WTC11 (cell line): ENCODE measurements around the gene TUNAR. TPM values are rescaled to one million over a fixed set of nuclear protein-coding genes. Genes with fewer than 3 reads are reported as not detected.

ENCODE experiments used
- ATAC-seq: fragments of 200-7000 bp; cut with Tn5 transposase; 2 replicates; pipeline ENCODE4 v1.10.0; 2021; ENCODE audit warnings: mild to moderate bottlenecking, moderate library complexity
- CTCF ChIA-PET: fragments of 300-600 bp; sonication (Branson Sonifier 250); formaldehyde crosslinking; loops from one replicate; lab custom pipeline; 2021; ENCODE audit warnings: antibody characterized with exemption; lab: Charles Lee
- POLR2A ChIA-PET: fragments of 350-600 bp; sonication (Branson Sonifier 250); formaldehyde crosslinking; loops from one replicate; lab custom pipeline; 2021; ENCODE audit warnings: antibody characterized with exemption; lab: Charles Lee
- DNase-seq: peaks from one replicate; pipeline ENCODE4 v3.0.0; 2021; ENCODE audit warnings: low spot score
- H3K27ac Mint-ChIP-seq: 2 replicates; pipeline ENCODE4 v1.8.0; 2021; ENCODE audit warnings: mixed read lengths
- H3K27me3 Mint-ChIP-seq: 2 replicates; pipeline ENCODE4 v1.8.0; 2021; ENCODE audit warnings: low read depth, mild to moderate bottlenecking, moderate library complexity, mixed read lengths
- H3K36me3 Mint-ChIP-seq: 2 replicates; pipeline ENCODE4 v1.8.0; 2021; ENCODE audit warnings: mixed read lengths
- H3K4me1 Mint-ChIP-seq: 2 replicates; pipeline ENCODE4 v1.8.0; 2022; ENCODE audit warnings: mixed read lengths
- H3K4me3 Mint-ChIP-seq: 2 replicates; pipeline ENCODE4 v1.8.0; 2021; ENCODE audit warnings: mild to moderate bottlenecking, moderate library complexity, mixed read lengths
- H3K9me3 Mint-ChIP-seq: 2 replicates; pipeline ENCODE4 v1.8.0; 2021; ENCODE audit warnings: mixed read lengths
- ATF3 ChIP-seq: sonication (generic); formaldehyde crosslinking; conservative IDR thresholded peaks from 2 replicates; pipeline ENCODE4 v1.8.1; 2022; ENCODE audit warnings: mild to moderate bottlenecking, missing genetic modification reagents
- E2F5 ChIP-seq: sonication (generic); formaldehyde crosslinking; IDR thresholded peaks from 2 replicates; pipeline ENCODE4 v1.8.1; 2022; ENCODE audit warnings: mild to moderate bottlenecking, moderate library complexity, missing genetic modification reagents
- ERG ChIP-seq: fragments of 250-450 bp; sonication (Bioruptor Pico); IDR thresholded peaks from 2 replicates; pipeline ENCODE4 v1.8.0; 2021; ENCODE audit warnings: mild to moderate bottlenecking
- FOXP1 ChIP-seq: sonication (generic); formaldehyde crosslinking; IDR thresholded peaks from 2 replicates; pipeline ENCODE4 v1.8.0; 2022; ENCODE audit warnings: missing genetic modification reagents, mild to moderate bottlenecking, moderate library complexity, borderline replicate concordance
- FOXP4 ChIP-seq: sonication (generic); formaldehyde crosslinking; IDR thresholded peaks from 2 replicates; pipeline ENCODE4 v1.8.0; 2022; ENCODE audit warnings: mild to moderate bottlenecking, missing genetic modification reagents
- GTF2I ChIP-seq: fragments of 250-450 bp; sonication (Bioruptor Pico); conservative IDR thresholded peaks from 2 replicates; pipeline ENCODE4 v1.4.0; 2021; ENCODE audit warnings: mild to moderate bottlenecking
- HMGXB4 ChIP-seq: sonication (generic); formaldehyde crosslinking; IDR thresholded peaks from 2 replicates; pipeline ENCODE4 v1.8.1; 2023; ENCODE audit warnings: mild to moderate bottlenecking, moderate library complexity, missing genetic modification reagents
- IRF2 ChIP-seq: sonication (generic); formaldehyde crosslinking; IDR thresholded peaks from 2 replicates; pipeline ENCODE4 v1.8.0; 2022; ENCODE audit warnings: low read depth, missing genetic modification reagents, borderline replicate concordance
- MAX ChIP-seq: sonication (generic); formaldehyde crosslinking; IDR thresholded peaks from 2 replicates; pipeline ENCODE4 v1.8.0; 2022; ENCODE audit warnings: mild to moderate bottlenecking, missing genetic modification reagents
- NR2C2 ChIP-seq: sonication (generic); formaldehyde crosslinking; IDR thresholded peaks from 2 replicates; pipeline ENCODE4 v1.8.0; 2022; ENCODE audit warnings: mild to moderate bottlenecking, missing genetic modification reagents
- PREB ChIP-seq: sonication (generic); formaldehyde crosslinking; IDR thresholded peaks from 2 replicates; pipeline ENCODE4 v1.8.1; 2022; ENCODE audit warnings: mild to moderate bottlenecking, missing genetic modification reagents, moderate library complexity, borderline replicate concordance
- RELA ChIP-seq: sonication (generic); formaldehyde crosslinking; IDR thresholded peaks from 2 replicates; pipeline ENCODE4 v1.8.1; 2022; ENCODE audit warnings: missing genetic modification reagents, mild to moderate bottlenecking, borderline replicate concordance
- TCF7 ChIP-seq: sonication (generic); formaldehyde crosslinking; IDR thresholded peaks from 2 replicates; pipeline ENCODE4 v1.8.0; 2022; ENCODE audit warnings: mild to moderate bottlenecking, low read depth, missing genetic modification reagents, moderate library complexity
- ZBTB43 ChIP-seq: sonication (generic); formaldehyde crosslinking; IDR thresholded peaks from 2 replicates; pipeline ENCODE4 v1.8.1; 2023; ENCODE audit warnings: mild to moderate bottlenecking, missing genetic modification reagents
- ZNF138 ChIP-seq: sonication (generic); formaldehyde crosslinking; conservative IDR thresholded peaks from 2 replicates; pipeline ENCODE4 v1.8.1; 2022; ENCODE audit warnings: mild to moderate bottlenecking, moderate library complexity, missing genetic modification reagents
- ZNF281 ChIP-seq: sonication (generic); formaldehyde crosslinking; IDR thresholded peaks from 2 replicates; pipeline ENCODE4 v1.8.0; 2023; ENCODE audit warnings: mild to moderate bottlenecking, missing genetic modification reagents
- ZNF317 ChIP-seq: sonication (generic); formaldehyde crosslinking; IDR thresholded peaks from 2 replicates; pipeline ENCODE4 v1.8.1; 2023; ENCODE audit warnings: low read depth, mild to moderate bottlenecking, moderate library complexity, missing genetic modification reagents, borderline replicate concordance
- ZNF396 ChIP-seq: fragments of 250-450 bp; sonication (Bioruptor Pico); IDR thresholded peaks from 2 replicates; pipeline ENCODE4 v1.8.0; 2021; ENCODE audit warnings: mild to moderate bottlenecking, moderate library complexity, borderline replicate concordance
- total RNA-seq: library from RNA; stranded (reverse); gene quantifications from 3 replicates; pipeline ENCODE4 v1.2.3, GENCODE V29; 2021

Gene TUNAR
- total RNA-seq, 1 experiment from 2014 or later: 36.3 TPM

GRCh38 chr14:95828649-95829265, 47.9 kb upstream of the TUNAR start (continued):
- TF ChIP-seq FOXP4 (no peak), TCF7 (CRISPR knock-in tag) (no peak), NR2C2 (CRISPR knock-in tag) (no peak), E2F5 (CRISPR knock-in tag) (no peak), ATF3 (no peak), ZBTB43 (no peak), ZNF396 (CRISPR knock-in tag) (no peak), RELA (CRISPR knock-in tag) (no peak), PREB (no peak), IRF2 (CRISPR knock-in tag) (no peak)

GRCh38 chr14:95829321-95829720, 47.3 kb upstream of the TUNAR start:
- Mint-ChIP-seq H3K36me3 (peaks cover 10% of the 10 kb centered on the region), H3K4me3 (no peak overlapping the region), H3K9me3 (peaks cover 18% of the 10 kb centered on the region), H3K27me3 (no peaks in the 10 kb centered on the region; the same call in 1 of the 2 replicates), H3K27ac (no peak overlapping the region), H3K4me1 (peaks cover 14% of the 10 kb centered on the region)
- no peak for DNase-seq
- CTCF ChIA-PET: no interaction called here
- ATAC-seq: no peak
- POLR2A ChIA-PET: no interaction called here
- TF ChIP-seq ZBTB43 (no peak), ERG (CRISPR knock-in tag) (no peak), ZNF138 (CRISPR knock-in tag) (no peak), ATF3 (no peak), MAX (CRISPR knock-in tag) (no peak), ZNF281 (CRISPR knock-in tag) (no peak), ZNF396 (CRISPR knock-in tag) (no peak), GTF2I (no peak), ZNF317 (CRISPR knock-in tag) (no peak), IRF2 (CRISPR knock-in tag) (no peak), HMGXB4 (CRISPR knock-in tag) (no peak), FOXP1 (CRISPR knock-in tag) (no peak)
